Effector CD8-positive, alpha-beta T cell (primary cell): ENCODE results near the gene KIAA0513.
A peak's percentile ranks its signal among the peaks of the same experiment; 100 is the strongest.

Source experiments
- DNase-seq: peaks from one replicate; lab custom pipeline; 2025; lab: John Stamatoyannopoulos, UW

Gene KIAA0513

DNA sequence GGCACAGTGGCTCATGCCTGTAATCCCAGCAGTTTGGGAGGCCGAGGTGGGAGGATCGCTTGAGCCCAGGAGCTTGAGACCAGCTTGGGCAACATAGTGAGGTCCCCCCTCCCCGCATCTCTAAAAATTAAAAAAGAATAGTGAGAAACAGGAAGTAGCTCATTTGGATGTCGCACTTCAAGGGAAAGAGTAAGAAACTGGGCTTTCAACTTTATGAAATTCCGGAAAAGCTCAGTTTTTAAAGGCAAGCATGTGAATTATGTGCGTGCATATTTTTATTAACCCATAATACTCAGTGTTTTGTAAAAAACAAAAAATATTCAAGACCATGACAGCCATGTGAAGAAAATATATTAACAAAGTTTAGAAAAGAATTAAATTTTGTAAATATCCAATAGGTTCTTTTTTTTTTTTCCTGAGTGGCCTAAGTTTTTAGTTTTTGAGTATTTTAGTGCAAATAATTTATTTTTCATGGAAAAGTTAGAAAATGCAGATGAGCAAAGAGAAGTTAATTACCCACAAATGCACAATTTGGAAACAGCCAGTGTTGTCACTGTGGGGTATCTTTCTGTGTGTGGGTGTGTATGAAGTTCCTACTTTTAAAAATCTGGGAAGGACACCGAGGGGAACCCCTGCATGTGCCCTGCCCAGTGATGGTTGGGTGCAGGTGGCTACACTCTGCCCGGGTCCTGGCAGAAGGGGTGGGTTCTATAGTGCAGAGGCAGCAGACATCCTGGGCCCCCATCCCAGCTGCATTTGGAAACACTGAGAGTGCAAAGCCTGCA lies 44.7 kb downstream of the KIAA0513 start:
- no peak for DNase-seq

- DNase-seq, result no peak
These were observed 45.4 kb downstream of the KIAA0513 start for GRCh38 chr16:85072947-85073346.

GRCh38 chr16:85074225-85074914 lies 46.8 kb downstream of the KIAA0513 start:
- DNase-seq, result no peak

DNA sequence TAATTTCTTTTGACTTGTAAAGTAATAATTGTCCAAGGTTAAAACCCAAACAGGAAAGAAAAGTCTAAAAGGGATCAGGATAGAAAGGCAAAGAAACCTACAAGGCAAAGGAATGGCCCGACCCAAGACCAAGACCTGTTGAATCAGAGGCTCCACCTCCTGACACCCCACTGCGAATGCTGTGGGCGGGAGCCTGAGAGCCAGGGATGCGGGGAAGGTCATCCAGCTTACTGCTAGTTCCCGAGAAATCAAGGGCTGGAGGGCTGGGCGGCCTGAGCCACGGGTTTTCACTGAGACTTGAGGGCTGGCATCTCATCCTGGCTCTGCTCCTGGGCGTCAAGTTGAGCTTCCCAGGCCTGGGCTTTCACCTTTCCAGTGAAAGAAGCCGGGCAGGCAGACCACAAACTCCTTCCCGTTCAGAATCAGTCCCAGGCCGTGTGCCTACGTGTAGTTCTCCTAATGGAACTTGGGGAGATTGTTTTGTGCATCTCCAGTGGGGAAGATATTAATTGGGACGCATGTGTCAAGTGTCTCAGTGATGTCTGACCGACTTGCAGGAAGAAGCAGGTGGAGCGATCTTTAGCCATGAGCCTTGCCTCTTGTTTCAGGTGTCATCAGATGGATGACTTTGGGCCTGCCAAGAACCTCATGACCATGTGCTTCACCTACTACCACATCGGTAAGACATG lies 47.8 kb downstream of the KIAA0513 start:
- no peak for DNase-seq

GRCh38 chr16:85077039-85077438 lies 49.4 kb downstream of the KIAA0513 start:
- no peak for DNase-seq

- no peak for DNase-seq
These were observed 50.1 kb downstream of the KIAA0513 start for GRCh38 chr16:85077576-85078125.

DNA sequence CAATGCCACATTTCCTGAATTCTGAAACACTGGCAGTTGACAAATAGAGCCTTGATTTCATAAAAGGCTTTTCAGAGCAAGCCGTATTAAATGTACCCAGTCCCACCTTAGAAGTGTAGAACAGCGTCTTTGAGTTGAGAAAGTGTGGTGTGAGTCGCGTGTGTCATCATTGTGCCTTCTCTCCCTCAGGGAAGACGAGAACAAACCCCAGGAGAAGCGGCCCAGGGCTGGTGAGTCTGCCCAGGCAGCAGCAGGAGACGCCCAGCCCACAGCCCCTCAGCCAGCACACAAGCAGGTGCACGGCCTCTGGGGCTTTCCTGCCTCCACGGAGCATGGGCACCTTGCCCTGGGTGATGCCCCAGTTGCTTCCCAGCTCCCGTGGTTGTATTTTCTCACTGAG lies 50.6 kb downstream of the KIAA0513 start:
- DNase-seq, result no peak

GRCh38 chr16:85078952-85079351 lies 51.4 kb downstream of the KIAA0513 start:
- DNase-seq, result no peak

DNA sequence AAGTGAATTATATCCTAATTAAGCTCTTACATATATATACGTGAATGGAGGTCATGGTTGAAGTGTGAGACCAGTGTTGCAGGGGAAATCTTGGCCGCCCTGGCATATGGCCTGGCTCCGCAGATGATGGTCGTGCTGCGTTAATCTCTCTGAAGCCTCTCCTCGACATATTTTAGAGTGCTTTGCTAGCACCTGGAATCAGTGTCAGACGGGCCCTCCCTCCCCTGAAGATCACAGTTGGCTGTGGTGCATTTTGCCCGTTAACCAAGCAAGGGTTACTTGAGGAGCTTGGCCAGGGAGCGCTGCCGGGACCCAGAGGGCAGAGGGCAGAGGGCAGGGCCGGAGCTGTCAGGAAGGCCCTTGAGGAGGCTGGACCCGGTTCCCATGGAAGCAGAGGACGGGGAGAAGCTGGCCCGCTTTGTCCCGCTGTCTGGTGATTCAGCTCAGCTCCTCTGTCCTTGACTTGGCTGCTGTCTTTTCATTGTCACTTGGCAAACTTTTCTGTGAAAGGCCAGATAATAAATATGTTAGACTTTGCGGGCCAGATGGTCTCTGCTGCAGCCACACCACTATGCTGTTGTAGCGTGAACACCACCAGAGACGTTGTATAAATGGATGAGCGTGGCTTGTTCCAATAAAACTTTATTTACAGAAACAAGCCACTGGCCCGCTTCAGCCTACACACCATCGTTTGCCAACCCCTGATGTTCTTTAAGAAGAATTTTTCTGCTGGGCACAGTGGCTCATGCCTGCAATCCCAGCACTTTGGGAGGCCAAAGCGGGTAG lies 52.4 kb downstream of the KIAA0513 start:
- DNase-seq, result no peak

DNA sequence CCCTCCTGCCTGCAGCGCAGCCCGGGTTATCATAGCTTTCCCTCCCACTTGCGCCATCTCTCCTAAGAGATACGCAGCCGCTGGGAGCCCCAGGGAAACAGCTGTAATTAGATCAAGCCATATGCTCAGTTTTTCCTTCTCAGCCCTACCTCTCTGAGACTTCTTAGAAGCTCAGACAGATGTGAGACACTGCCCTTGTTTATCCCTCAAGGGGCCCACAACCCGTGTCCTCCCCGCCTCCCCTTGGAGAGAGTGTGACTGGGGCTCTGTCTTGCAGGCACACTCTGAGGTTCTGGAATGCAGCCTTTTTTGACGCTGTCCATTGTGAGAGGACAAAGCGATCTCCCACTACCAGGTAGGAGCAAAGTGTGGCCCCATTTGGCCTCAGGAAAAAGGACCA lies 53.4 kb downstream of the KIAA0513 start:
- DNase-seq, result no peak

GRCh38 chr16:85081765-85082164 lies 54.2 kb downstream of the KIAA0513 start:
- DNase-seq, result no peak

DNA sequence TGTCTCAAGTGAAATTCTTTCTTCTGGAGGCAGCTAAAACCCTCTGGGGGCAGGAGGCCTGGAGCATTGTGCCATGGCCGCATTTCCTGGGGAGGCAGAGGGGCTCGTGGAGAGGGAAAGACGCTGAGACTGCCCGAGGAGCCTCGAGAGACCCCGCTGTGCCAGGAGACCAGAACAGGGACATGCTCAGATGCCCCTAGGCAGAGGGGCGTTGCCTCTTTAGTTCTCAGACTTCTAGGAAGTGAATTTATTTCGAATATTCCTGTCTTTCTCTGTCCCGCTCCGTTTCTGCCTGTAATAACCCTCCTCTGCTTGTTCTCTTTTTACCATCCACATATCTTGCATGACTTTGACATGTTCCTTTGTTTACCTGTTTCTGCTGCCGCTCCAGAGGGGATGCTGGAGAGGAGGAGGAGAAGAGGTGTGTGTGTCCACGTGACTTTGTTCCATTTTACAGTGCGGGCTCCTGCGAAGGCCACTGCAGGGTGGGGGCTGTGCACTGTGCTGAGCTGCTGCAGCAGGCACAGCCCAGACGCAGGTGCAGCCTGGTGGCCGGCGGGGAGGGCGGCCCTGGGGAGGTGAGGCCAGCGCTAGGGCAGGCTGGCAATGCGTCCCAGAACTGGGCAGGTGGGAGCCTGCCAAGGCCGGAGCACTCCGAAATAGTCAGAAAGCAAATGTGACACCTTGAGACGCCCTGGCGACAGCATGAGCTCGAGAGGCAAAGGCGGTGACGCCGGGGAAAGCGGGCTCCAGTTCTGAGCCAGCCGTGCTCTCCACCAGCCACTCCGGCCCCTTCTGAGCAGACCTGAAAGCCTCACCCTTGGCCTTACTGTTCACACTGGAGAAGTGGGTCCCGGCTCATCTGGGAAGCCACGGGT lies 54.8 kb downstream of the KIAA0513 start:
- no peak for DNase-seq

DNA sequence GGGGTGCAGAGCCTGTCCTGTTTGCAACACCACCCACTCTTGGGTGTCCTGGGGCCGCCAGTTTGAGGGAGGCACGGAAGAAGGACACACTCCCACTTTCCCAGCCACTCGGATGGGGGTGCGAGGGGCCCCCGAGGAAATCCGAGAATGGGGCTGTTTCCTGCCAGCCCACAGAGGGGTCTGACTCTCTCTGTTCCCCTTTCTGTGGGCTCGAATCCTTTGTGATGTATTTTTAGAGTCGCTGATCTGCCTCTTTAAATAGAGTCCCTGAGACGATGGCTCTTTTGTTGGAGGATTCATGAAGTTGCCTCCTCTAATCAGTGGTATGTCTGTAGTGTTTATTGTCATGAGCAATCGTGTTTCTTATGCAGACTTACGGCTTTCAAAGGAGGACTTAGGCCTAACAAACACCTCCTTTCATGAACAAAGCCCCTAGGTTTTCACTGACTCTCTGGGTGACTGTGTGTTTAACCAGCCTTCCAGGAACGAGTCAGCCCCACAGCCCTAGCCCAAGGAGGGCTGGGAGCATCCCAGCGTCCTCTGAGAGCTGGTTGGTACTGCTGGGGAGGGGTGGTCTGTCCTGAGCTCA lies 55.5 kb downstream of the KIAA0513 start:
- DNase-seq, result no peak

GRCh38 chr16:85084841-85085510 lies 57.4 kb downstream of the KIAA0513 start:
- DNase-seq, result no peak

GRCh38 chr16:85085721-85086120 lies 58.1 kb downstream of the KIAA0513 start:
- no peak for DNase-seq

DNA sequence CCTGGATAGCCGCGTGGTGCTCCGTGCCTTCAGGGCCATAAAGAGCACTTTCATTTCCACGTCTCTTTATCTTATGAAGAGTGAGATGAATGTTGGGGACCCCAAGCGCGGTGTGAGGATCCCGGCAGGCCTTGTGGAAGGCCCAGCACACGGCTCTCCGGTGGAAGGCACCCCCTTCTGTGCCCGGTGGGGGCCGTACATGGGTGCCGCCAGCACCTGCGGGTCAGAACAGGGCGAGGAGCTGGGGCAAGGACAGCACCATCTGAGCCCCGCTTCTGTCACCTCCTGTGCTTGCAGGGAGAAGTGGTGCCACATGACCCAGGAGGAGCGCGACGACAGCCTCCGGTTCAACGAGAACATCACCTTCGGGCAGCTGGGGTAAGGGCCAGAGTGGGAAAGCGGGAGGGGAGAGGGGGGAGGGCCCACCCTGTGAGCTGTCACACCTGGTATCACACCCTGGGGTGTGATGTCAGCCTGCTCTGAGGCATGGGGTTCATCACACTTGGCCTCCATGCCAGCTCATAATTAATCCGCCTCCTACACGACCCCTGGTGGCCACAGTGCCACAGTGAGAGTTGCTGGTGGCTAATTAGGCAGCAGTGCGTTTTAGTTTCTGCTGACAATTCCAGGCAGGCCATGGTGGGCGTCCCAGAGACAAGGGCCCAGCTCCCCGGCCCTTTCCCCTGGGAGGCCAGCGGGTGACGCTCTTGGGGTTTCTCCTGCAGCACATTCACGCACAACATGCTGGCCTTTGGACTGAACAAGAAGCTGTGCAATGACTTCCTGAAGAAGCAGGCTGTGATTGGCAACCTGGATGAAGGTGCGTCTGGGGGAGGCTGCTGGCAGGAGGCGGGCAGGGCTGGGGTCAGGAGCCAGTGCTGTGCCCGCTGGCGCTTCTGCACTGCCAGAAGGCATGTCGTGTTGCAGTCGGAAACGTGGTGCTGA lies 59.0 kb downstream of the KIAA0513 start:
- DNase-seq, result peak; percentile 66

GRCh38 chr16:85087899-85088569 lies 60.4 kb downstream of the KIAA0513 start:
- DNase-seq, result no peak

DNA sequence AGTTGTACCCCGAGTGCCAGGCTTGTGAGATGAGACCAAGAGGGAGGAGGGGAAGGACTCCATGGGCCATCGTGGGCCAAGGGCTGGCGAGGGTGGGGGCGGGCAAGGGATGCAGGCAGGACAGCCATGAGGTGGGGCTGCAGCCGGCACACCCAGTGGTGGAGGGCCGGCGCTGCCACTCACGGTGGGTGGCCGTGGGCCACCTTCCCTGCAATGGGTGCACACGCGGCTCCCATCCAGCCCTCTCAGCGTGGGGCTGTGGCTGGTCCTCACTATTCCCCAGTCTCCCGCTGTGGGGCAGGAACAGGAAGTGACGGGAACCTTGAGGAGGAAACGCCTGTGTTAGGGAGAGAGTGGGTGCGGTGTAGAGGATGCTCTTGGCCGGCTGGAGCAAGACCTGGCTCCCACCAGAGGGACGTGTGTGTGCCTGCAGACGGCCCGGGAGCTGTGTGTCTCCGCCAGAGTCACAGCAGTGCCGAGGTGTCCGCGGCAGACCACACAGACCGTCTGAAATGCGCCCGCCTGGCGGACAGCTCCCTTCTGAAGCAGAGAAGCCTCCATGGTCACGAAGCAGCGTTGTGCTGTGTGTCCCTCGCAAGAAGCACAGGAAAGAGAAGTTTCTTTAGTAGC lies 61.1 kb downstream of the KIAA0513 start:
- no peak for DNase-seq
